Glomerular endothelial cell (primary cell): ENCODE data around the gene ZNFX1. TPM values are rescaled to one million over a fixed set of nuclear protein-coding genes. Genes with fewer than 3 reads are reported as not detected.

Experiments
- DNase-seq: peaks from one replicate; pipeline ENCODE4 v3.0.0-alpha.2; 2011; ENCODE audit warnings: low read depth, low spot score; ENCODE audit errors: extremely low read depth
- total RNA-seq: library from RNA; depleted of rRNA; stranded (reverse); fragments of >200 nt; gene quantifications from 2 replicates; pipeline ENCODE4 v1.2.3, GENCODE V29; 2015

ZNFX1 gene
- total RNA-seq, 1 donor from 2014 or later = 60.0 TPM

GRCh38 chr20:49279677-49280462 lies 2.0 kb upstream of the ZNFX1 start:
- DNase-seq = no peak

GRCh38 chr20:49278818-49279676 lies 1.2 kb upstream of the ZNFX1 start:
- no peak for DNase-seq

GRCh38 chr20:49277786-49278035 lies 146 bp downstream of the ZNFX1 start:
- DNase-seq = no peak

GRCh38 chr20:49276961-49277785 lies 684 bp downstream of the ZNFX1 start:
- DNase-seq = no peak

- no peak for DNase-seq
These were observed 1.5 kb downstream of the ZNFX1 start for GRCh38 chr20:49276161-49276960.

GRCh38 chr20:49275636-49276035 lies 2.2 kb downstream of the ZNFX1 start:
- DNase-seq = no peak

- DNase-seq = no peak
These were observed 2.6 kb downstream of the ZNFX1 start for GRCh38 chr20:49275216-49275615.

- DNase-seq = no peak
These were observed 4.1 kb downstream of the ZNFX1 start for GRCh38 chr20:49273696-49274277.

GRCh38 chr20:49272654-49273053 lies 5.2 kb downstream of the ZNFX1 start:
- DNase-seq = no peak

GRCh38 chr20:49270736-49271135 lies 7.1 kb downstream of the ZNFX1 start:
- no peak for DNase-seq

GRCh38 chr20:49270177-49270576 lies 7.7 kb downstream of the ZNFX1 start:
- no peak for DNase-seq

GRCh38 chr20:49268600-49269365 lies 9.1 kb downstream of the ZNFX1 start:
- DNase-seq = no peak

GRCh38 chr20:49267327-49267726 lies 10.5 kb downstream of the ZNFX1 start:
- no peak for DNase-seq

- no peak for DNase-seq
These were observed 15.4 kb downstream of the ZNFX1 start for GRCh38 chr20:49262444-49262843.

- DNase-seq = no peak
These were observed 16.7 kb downstream of the ZNFX1 start for GRCh38 chr20:49261173-49261572.

- no peak for DNase-seq
These were observed 17.6 kb downstream of the ZNFX1 start for GRCh38 chr20:49260218-49260617.

GRCh38 chr20:49259799-49260198 lies 18.1 kb downstream of the ZNFX1 start:
- no peak for DNase-seq

- no peak for DNase-seq
These were observed 18.6 kb downstream of the ZNFX1 start for GRCh38 chr20:49259284-49259683.

- no peak for DNase-seq
These were observed 21.6 kb downstream of the ZNFX1 start for GRCh38 chr20:49256261-49256660.
